Common myeloid progenitor, CD34-positive (primary cell): ENCODE results near the gene PIP5K1A. TPM values are rescaled to one million over a fixed set of nuclear protein-coding genes. Genes with fewer than 3 reads are reported as not detected.
A peak's percentile ranks its signal among the peaks of the same experiment; 100 is the strongest.

ENCODE experiments used
- CTCF ChIA-PET: fragments of 350-600 bp; sonication (Branson Sonifier 250); formaldehyde crosslinking; loops from one replicate; lab custom pipeline; 2021; ENCODE audit warnings: antibody characterized with exemption; lab: Charles Lee
- POLR2A ChIA-PET: fragments of 350-600 bp; sonication (Branson Sonifier 250); formaldehyde crosslinking; loops from one replicate; lab custom pipeline; 2021; ENCODE audit warnings: antibody characterized with exemption; lab: Charles Lee
- DNase-seq, 3 donors: peaks; one replicate each; pipeline versions ENCODE4 v3.0.0 to v3.0.0-alpha.2; 2013
- H3K27ac ChIP-seq, 2 experiments: 1 replicate in 1 of 2; 2 replicates in 1 of 2; pipeline ENCODE4 v1.7.0; 2013; ENCODE audit warnings: inconsistent platforms in 2 of 2, low read length in 2 of 2, mild to moderate bottlenecking in 2 of 2, low read depth in 1 of 2, moderate library complexity in 1 of 2; ENCODE audit not compliant: severe bottlenecking in 2 of 2, insufficient read depth in 1 of 2, poor library complexity in 1 of 2
- H3K27me3 ChIP-seq, 5 experiments: replicated peaks in 2 of 5; 1 replicate in 3 of 5; 2 replicates in 2 of 5; pipeline versions ENCODE4 v1.6.1 to v1.7.0; 2013; ENCODE audit warnings: low read length in 4 of 5, mild to moderate bottlenecking in 2 of 5, moderate library complexity in 2 of 5, inconsistent platforms in 1 of 5; ENCODE audit not compliant: insufficient read depth in 5 of 5, control insufficient read depth in 4 of 5
- H3K36me3 ChIP-seq, 4 experiments: 1 replicate in 2 of 4; 2 replicates in 2 of 4; pipeline versions ENCODE4 v1.6.1 to v1.7.0; 2013; ENCODE audit warnings: low read length in 3 of 4, control low read depth in 1 of 4, mild to moderate bottlenecking in 1 of 4; ENCODE audit not compliant: control insufficient read depth in 4 of 4, insufficient read depth in 4 of 4
- H3K4me1 ChIP-seq, 4 experiments: 1 replicate in 3 of 4; 2 replicates in 1 of 4; pipeline versions ENCODE4 v1.6.1 to v1.7.1; 2013; ENCODE audit warnings: low read length in 3 of 4, mild to moderate bottlenecking in 3 of 4, control low read depth in 1 of 4, inconsistent platforms in 1 of 4, moderate library complexity in 1 of 4; ENCODE audit not compliant: control insufficient read depth in 4 of 4, insufficient read depth in 4 of 4; ENCODE audit errors: control extremely low read depth in 1 of 4
- H3K4me3 ChIP-seq, 7 experiments: 1 replicate in 4 of 7; 2 replicates in 3 of 7; pipeline versions ENCODE4 v1.5.1 to v1.7.0; 2013; ENCODE audit warnings: mild to moderate bottlenecking in 7 of 7, low read length in 6 of 7, moderate library complexity in 6 of 7, inconsistent platforms in 2 of 7, low read depth in 2 of 7, control low read depth in 1 of 7; ENCODE audit not compliant: insufficient read depth in 4 of 7, control insufficient read depth in 1 of 7; ENCODE audit errors: extremely low read depth in 1 of 7
- H3K9me3 ChIP-seq, 5 experiments: 1 replicate in 4 of 5; 2 replicates in 1 of 5; pipeline versions ENCODE4 v1.6.1 to v1.7.1; 2013; ENCODE audit warnings: low read length in 4 of 5, mild to moderate bottlenecking in 2 of 5, inconsistent platforms in 1 of 5, low read depth in 1 of 5, moderate library complexity in 1 of 5; ENCODE audit not compliant: control insufficient read depth in 4 of 5, insufficient read depth in 2 of 5; ENCODE audit errors: control extremely low read depth in 1 of 5
- WGBS: methylation state at CpG from one replicate; pipeline ENCODE4 v1.1.5; 2013; ENCODE audit not compliant: insufficient coverage; 5-methylcytosine and 5-hydroxymethylcytosine counted together
- polyA plus RNA-seq: library from polyadenylated mRNA; unstranded; fragments of 120-200 nt; gene quantifications from one replicate; pipeline ENCODE4 v1.2.1, GENCODE V29; 2013

The PIP5K1A gene
- polyA plus RNA-seq, result 35.8 TPM

GRCh38 chr1:151198254-151199127 lies at the start of gene PIP5K1A:
TSS of gene PIP5K1A (plus strand) at chr1:151198552. CDS start at chr1:151198997, 445 bp downstream.
- Histone ChIP-seq H3K9me3 (no peaks in the 10 kb centered on the region), H3K36me3 (peaks cover 0 to 9% (median 3%) of the 10 kb centered on the region in 4 experiments), H3K4me3 (peak within 1 kb of the TSS; percentile 80 to 100 (median 98)), H3K27ac (peak within 1 kb of the TSS; percentile 79 to 92), H3K27me3 (no peaks in the 10 kb centered on the region), H3K4me1 (peaks cover 15 to 43% (median 34%) of the 10 kb centered on the region in 4 experiments)
- ChIA-PET POLR2A (no interaction called here), CTCF (interaction anchor here (0.9 to 1.3 kb wide), 7 partner anchors 14 to 53 kb away, joined by 3 to 5 read pairs (median 4); partner anchors contain the start of gene TNFAIP8L2)
- peak; percentile 98 to 99 (median 99) for DNase-seq
- 0% methylated on average over 50 of the region's 60 CpGs for WGBS

GRCh38 chr1:151156515-151156819 lies 41.9 kb upstream of the PIP5K1A start, which contains the start of gene TNFAIP8L2:
TSS of gene TNFAIP8L2 (plus strand) at chr1:151156649. CDS start at chr1:151158698, 2,049 bp downstream.
- Histone ChIP-seq H3K4me3 (peak within 1 kb of the TSS; percentile 45 to 86 (median 79)), H3K27ac (peak within 1 kb of the TSS; percentile 51 to 76), H3K4me1 (peaks cover 24 to 63% (median 55%) of the 10 kb centered on the region in 4 experiments), H3K9me3 (no peaks in the 10 kb centered on the region), H3K27me3 (no peaks in the 10 kb centered on the region), H3K36me3 (peaks cover 2 to 23% (median 14%) of the 10 kb centered on the region in 4 experiments)
- CTCF ChIA-PET, result interaction anchor here (0.7 to 8.1 kb wide), 26 partner anchors 9 to 176 kb away, joined by 3 to 135 read pairs (median 4); partner anchors contain the start of genes GABPB2, LYSMD1, MINDY1 and PIP5K1A
- DNase-seq, result peak; percentile 64 to 78 (median 74)
- WGBS, result 0% methylated on average over 3 of the region's 4 CpGs
- POLR2A ChIA-PET, result interaction anchor here (0.5 to 1.7 kb wide), 5 partner anchors 21 to 642 kb away, joined by 3 to 7 read pairs (median 3); partner anchors contain the start of gene VPS72

- Histone ChIP-seq H3K9me3 (no peaks in the 10 kb centered on the region), H3K4me3 (peak overlapping the region; percentile 45 to 86 (median 79)), H3K27me3 (no peaks in the 10 kb centered on the region), H3K27ac (peak overlapping the region; percentile 51 to 76), H3K4me1 (peaks cover 24 to 65% (median 55%) of the 10 kb centered on the region in 4 experiments), H3K36me3 (peaks cover 2 to 28% (median 16%) of the 10 kb centered on the region in 4 experiments)
- CTCF ChIA-PET, result interaction anchor here (0.7 to 8.1 kb wide), 29 partner anchors 8 to 177 kb away, joined by 3 to 135 read pairs (median 4); partner anchors contain the start of genes GABPB2, LYSMD1, MINDY1 and PIP5K1A
- POLR2A ChIA-PET, result interaction anchor here (0.5 to 1.7 kb wide), 6 partner anchors 12 to 642 kb away, joined by 3 to 7 read pairs (median 4); partner anchors contain the start of gene VPS72
- 3% methylated on average over 4 of the region's 6 CpGs for WGBS
- DNase-seq, result peak; percentile 77 to 91 (median 90)
These were observed 41.3 kb upstream of the PIP5K1A start for GRCh38 chr1:151157067-151157531.

- 83% methylated on average over 1 of the region's 5 CpGs for WGBS
- ChIA-PET CTCF (interaction anchor here (0.7 to 8.1 kb wide), 7 partner anchors 10 to 97 kb away, joined by 3 to 135 read pairs (median 6); partner anchors contain the start of gene TMOD4), POLR2A (interaction anchor here (0.6 to 1.7 kb wide), 4 partner anchors 13 to 155 kb away, joined by 4 to 7 read pairs (median 6); no protein-coding TSS in a partner anchor)
- Histone ChIP-seq H3K27ac (peak overlapping the region; percentile 42 to 59), H3K4me1 (peaks cover 24 to 65% (median 55%) of the 10 kb centered on the region in 4 experiments), H3K9me3 (no peaks in the 10 kb centered on the region), H3K4me3 (peak overlapping the region in 6 of 7 experiments; percentile 40 to 86 (median 66)), H3K27me3 (no peaks in the 10 kb centered on the region), H3K36me3 (peaks cover 2 to 28% (median 16%) of the 10 kb centered on the region in 4 experiments)
- peak in 1 of 3 donors; percentile 15 for DNase-seq
These were observed 40.0 kb upstream of the PIP5K1A start for GRCh38 chr1:151158326-151158725.

- WGBS, result 90% methylated on average over 22 of the region's 22 CpGs
- Histone ChIP-seq H3K27me3 (no peaks in the 10 kb centered on the region), H3K36me3 (peaks cover 2 to 28% (median 18%) of the 10 kb centered on the region in 4 experiments), H3K27ac (peak overlapping the region; percentile 1 to 59), H3K9me3 (no peaks in the 10 kb centered on the region), H3K4me1 (peaks cover 24 to 65% (median 55%) of the 10 kb centered on the region in 4 experiments), H3K4me3 (peak overlapping the region in 6 of 7 experiments; percentile 11 to 86 (median 58))
- ChIA-PET CTCF (interaction anchor here (1.0 to 8.1 kb wide), 6 partner anchors 9 to 98 kb away, joined by 3 to 135 read pairs (median 6); partner anchors contain the start of gene TMOD4), POLR2A (no interaction called here)
- DNase-seq, result peak in 1 of 3 donors; percentile 17
These were observed 39.6 kb upstream of the PIP5K1A start for GRCh38 chr1:151158751-151159251.

GRCh38 chr1:151159373-151159772 lies 39.0 kb upstream of the PIP5K1A start:
- POLR2A ChIA-PET, result no interaction called here
- Histone ChIP-seq H3K27me3 (no peaks in the 10 kb centered on the region), H3K27ac (peak overlapping the region in 1 of 2 experiments; percentile 59), H3K4me3 (peak overlapping the region in 4 of 7 experiments; percentile 11 to 48 (median 39)), H3K9me3 (no peaks in the 10 kb centered on the region), H3K4me1 (peaks cover 24 to 65% (median 56%) of the 10 kb centered on the region in 4 experiments), H3K36me3 (peaks cover 2 to 32% (median 20%) of the 10 kb centered on the region in 4 experiments)
- CTCF ChIA-PET, result interaction anchor here (0.6 to 8.1 kb wide), 5 partner anchors 9 to 205 kb away, joined by 3 to 135 read pairs (median 4); partner anchors contain the start of gene CDC42SE1
- DNase-seq, result no peak
